Stimulated activated CD4-positive, alpha-beta T cell treated with anti-CD3 and anti-CD28 coated beads, Interleukin-15, amount 100 ng/mL, for 24 hours (primary cell): ENCODE data around the gene TMEM109.
"Not testable (repeated sequence)": the region's sequence is repeated elsewhere in the genome, so short reads cannot be mapped to it uniquely, and the experiment has no call there.

Source experiments
- DNase-seq: peaks from one replicate; pipeline ENCODE4 v3.0.0-alpha.2; 2020

Gene TMEM109

GRCh38 chr11:60878245-60879101 lies 35.5 kb upstream of the TMEM109 start:
- DNase-seq = no peak

- no peak for DNase-seq
Observed at GRCh38 chr11:60879104-60879503, 34.9 kb upstream of the TMEM109 start.

GRCh38 chr11:60879971-60880588 lies 33.9 kb upstream of the TMEM109 start:
- DNase-seq = no peak

GRCh38 chr11:60880643-60881282 lies 33.2 kb upstream of the TMEM109 start:
- no peak for DNase-seq

- peak; percentile 34 for DNase-seq
Observed at GRCh38 chr11:60887556-60887955, 26.4 kb upstream of the TMEM109 start.

- DNase-seq = no peak
Observed at GRCh38 chr11:60889869-60890311, 24.1 kb upstream of the TMEM109 start.

- no peak for DNase-seq
Observed at GRCh38 chr11:60890696-60891095, 23.3 kb upstream of the TMEM109 start.

- no peak for DNase-seq
Observed at GRCh38 chr11:60891103-60891741, 22.7 kb upstream of the TMEM109 start.

GRCh38 chr11:60895687-60896086 lies 18.3 kb upstream of the TMEM109 start:
- DNase-seq = no peak

- no peak for DNase-seq
Observed at GRCh38 chr11:60897496-60897895, 16.5 kb upstream of the TMEM109 start.

- DNase-seq = peak; percentile 26
Observed at GRCh38 chr11:60899046-60899936, 14.7 kb upstream of the TMEM109 start.

GRCh38 chr11:60899977-60900376 lies 14.0 kb upstream of the TMEM109 start:
- DNase-seq = no peak

GRCh38 chr11:60900673-60901404 lies 13.1 kb upstream of the TMEM109 start:
- DNase-seq = no peak

- DNase-seq = no peak
Observed at GRCh38 chr11:60902625-60903024, 11.3 kb upstream of the TMEM109 start.

GRCh38 chr11:60905047-60905446 lies 8.9 kb upstream of the TMEM109 start:
- no peak for DNase-seq

- peak; percentile 33 for DNase-seq
Observed at GRCh38 chr11:60905551-60906113, 8.3 kb upstream of the TMEM109 start.

- DNase-seq = peak; percentile 98
Observed at GRCh38 chr11:60906132-60906972, 7.6 kb upstream of the TMEM109 start, which contains the start of gene PRPF19. Gene PRPF19, minus strand, starts transcription at chr11:60906585. Its CDS starts 203 bp downstream, at chr11:60906382.

GRCh38 chr11:60908803-60909202 lies 5.2 kb upstream of the TMEM109 start:
- DNase-seq = no peak

- DNase-seq = not testable (repeated sequence)
Observed at GRCh38 chr11:60909680-60910280, 4.2 kb upstream of the TMEM109 start.

GRCh38 chr11:60910281-60910687 lies 3.7 kb upstream of the TMEM109 start:
- no peak for DNase-seq
